Mucosa of gallbladder (tissue), 1 donor: ENCODE data around the gene SDR39U1. TPM values are rescaled to one million over a fixed set of nuclear protein-coding genes. Genes with fewer than 3 reads are reported as not detected.

Experiments used
- DNase-seq: peaks from one replicate; pipeline ENCODE4 v3.0.0-alpha.2; 2020; ENCODE audit warnings: low spot score
- total RNA-seq: library from RNA; stranded (reverse); gene quantifications from one replicate; pipeline ENCODE4 v1.2.1, GENCODE V29; 2021
- donor health status: DM: no; HTN: no; CAD: no.

Gene SDR39U1
- total RNA-seq, 1 donor from 2014 or later: 64.8 TPM

DNA sequence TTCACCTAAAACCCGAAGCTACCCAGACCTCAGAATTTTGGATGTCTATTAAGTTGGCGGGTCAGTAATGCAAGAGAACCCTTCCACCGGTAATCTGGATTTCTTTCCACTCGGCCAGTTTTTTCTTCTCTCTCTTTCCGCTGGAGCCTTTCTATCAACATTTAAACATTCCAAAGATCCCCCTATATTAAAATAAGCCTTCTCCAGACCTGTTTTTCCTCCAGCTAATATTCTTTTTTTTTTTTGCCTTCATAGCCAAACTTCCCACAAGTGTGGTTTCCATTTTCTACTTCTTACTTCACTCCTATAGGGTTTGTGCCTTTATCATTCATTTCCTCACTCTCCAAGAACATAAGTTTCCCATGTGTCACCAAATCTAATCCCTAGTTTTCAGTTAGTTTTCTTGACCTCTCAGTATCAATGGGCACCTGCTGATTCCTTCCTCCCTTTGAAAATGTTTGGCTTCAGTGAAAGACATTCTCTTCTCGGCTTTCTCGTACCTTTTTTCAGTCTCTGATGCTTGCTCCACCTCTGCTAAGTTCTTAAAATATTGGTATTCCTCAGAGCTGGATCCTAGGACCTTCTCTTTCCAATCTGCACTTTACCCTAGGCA lies 583 bp upstream of the SDR39U1 start:
- DNase-seq: no peak

DNA sequence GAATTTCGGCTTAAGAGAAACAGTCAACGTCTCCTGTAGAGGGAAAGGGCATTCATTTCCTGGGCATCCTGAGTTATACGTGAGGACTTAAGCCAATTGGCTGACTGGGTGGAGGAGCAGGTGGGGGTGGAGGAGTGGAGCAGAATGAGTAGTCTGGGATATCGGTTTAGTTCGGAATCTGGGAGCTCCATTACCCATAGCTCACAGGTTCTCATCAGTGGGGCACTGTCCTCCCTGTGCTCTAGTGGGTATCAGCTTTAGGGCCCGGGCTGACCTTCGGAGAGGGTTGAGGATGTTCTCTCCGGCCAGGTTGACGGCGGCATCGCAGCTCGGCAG lies 704 bp downstream of the SDR39U1 start:
- DNase-seq: no peak

DNA sequence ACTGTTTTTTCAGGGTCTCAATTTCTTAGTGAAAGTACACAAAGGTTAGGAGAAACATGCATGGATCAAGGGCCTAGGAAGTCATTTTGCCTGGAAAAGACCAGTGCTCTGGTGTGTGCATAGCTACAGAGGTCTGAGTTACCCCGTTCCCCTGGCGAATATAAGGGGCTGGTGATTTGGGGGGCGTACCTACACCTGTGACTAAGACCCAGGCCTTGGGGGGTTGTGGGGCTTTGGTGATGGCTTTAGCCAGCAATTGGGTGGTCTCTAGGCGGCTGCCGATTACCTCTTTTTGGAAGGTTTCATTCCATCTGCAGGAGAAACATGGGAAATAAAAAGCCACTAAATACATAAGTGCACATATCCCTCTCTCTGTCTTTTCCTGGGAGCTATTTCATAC lies 1.1 kb downstream of the SDR39U1 start:
- no peak for DNase-seq

DNA sequence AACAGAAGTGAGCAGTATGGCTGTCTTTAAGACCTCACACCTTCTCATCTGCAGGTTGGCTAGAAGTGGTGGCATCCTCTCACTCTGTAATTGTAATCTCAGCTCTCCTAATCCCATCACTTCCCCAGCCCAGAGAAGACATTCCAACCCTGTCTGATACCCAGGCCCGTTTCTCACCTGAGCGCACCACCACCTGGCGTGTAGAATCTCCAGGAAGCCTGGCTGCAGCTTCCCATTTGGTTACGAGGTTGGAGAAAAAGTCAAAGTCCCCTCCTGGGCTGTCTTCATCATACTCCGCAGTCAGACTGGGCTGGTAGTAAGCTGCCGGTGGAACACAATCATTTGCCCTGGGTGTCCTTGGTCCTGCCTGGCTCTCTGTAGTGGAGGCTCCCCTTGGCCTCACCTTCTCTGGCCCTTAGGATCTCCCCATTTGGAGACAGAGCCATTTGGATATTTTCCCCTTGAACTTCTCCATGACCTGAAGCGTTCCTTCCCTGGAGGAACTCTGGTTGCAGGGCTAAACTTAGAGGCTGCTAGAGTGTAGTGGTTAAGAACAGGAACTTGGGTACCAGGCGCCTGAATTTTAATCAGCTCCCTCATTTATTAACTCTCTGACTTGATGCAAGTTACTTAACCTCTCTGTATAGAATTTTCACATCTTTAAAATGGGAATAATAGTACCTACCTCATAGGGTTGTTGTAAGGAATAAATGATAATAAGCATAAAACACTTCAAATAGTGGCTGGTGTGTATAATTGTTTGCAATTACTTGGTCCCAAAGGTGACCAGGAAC lies 1.8 kb downstream of the SDR39U1 start:
- DNase-seq: no peak

DNA sequence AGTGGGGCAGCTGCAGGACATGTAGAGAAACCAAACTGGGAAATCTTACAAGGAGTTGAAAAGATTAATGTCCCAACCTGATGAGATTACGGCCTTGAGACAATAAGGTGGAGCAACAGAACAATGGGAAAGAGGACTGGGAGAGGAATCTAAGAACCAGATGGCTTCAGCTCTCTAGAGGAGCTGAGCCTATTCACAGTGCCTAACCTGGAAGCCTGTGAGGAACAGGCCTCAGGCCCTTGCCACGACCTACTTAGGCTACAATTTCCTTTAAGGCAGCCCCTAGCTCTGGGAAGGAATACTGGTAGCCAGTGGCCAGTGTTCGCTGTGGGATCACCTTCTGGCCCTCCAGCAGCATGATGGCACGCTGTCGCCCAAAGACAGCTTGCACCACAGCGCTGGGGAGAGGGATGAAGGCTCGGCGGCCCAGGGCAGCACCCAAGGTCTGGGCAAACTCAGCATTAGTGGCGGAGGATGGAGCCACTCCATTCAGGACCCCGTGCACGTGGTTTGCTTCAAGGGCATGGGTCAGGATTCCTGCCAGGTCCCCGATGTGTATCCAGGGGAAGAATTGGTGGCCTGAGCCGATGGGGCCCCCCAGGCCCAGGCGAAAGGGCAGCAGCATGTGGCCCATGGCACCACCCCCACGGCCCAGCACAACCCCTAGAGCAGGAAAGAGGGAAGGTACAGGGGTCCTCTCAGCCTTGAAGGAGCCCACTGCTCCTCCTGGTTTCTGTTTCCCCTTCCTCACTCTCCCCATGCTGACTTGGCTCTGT lies 2.6 kb downstream of the SDR39U1 start:
- DNase-seq: no peak

DNA sequence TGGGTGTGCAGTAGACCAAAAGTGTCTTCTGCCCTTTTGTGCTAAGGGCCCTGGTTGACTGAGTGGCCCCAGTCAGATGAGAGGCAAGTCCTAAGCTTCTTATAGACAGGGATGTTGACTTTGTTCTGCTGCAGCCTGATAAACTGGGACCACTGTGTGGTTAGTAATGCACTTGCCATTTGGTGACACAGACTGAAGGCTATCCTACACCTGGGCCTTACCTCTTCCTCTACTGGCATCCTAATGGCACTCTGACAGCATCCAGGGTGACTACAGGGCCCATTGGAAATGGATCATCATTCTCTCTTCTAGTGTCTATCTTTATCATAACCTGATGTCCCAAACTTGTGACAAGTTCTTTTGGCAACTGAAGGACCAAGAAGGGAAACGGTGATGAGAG lies 3.3 kb downstream of the SDR39U1 start:
- DNase-seq: no peak

DNA sequence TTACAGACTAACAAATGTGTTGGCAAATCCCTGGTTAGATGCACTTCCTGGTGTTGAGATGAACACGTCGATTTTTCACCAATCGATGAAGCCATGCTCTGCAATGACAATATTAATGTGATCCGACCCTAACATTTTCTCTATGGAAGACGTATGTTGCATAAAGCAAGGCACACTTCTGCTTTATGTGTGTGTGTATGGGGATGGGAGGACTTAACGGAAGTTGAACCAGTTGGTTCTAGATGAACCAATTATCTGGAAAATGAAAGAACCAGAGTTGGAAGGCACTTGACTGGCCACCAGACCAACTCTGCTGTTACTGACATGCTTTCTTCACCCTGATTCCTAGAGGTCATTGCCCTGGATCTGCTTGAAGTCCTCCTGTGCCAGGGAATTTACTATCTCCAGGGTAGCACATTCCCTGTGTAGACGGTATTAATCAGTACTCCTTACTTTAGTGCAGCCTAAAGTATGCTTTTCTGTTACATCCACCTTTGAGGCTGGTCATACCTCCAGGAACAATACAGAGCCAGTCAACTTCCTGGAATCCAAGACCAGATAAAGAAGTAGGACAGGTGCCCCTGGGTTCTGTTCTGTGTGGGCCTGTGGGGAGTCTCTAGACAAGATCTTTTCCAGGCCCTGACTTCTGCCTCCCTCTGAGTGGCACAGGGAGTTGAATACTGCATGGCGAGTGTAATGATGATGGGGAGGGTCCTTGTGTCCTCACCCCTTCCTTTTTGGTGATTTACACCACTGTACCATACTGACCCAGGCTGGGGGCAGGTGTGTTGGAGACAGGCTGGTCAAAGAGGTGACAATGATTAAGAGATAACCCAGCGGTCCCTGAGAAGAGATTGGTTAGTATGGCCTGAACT lies 4.1 kb downstream of the SDR39U1 start:
- no peak for DNase-seq

DNA sequence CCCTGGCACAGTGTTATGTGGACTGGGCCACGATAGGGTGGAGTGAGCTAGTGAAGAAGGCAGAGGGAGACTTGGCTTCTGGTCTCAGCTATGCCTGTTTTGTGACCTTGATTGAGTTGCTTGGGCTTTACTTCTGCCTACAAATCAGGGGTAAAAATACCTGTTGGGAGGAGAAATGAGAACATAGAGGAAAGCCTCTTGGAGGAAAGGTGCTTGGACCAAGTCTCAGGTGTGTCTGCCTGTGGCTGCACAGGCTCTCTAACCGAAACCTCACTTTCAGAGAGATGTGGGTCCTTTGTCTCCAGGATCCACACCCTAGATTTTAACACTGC lies 4.9 kb downstream of the SDR39U1 start:
- no peak for DNase-seq

DNA sequence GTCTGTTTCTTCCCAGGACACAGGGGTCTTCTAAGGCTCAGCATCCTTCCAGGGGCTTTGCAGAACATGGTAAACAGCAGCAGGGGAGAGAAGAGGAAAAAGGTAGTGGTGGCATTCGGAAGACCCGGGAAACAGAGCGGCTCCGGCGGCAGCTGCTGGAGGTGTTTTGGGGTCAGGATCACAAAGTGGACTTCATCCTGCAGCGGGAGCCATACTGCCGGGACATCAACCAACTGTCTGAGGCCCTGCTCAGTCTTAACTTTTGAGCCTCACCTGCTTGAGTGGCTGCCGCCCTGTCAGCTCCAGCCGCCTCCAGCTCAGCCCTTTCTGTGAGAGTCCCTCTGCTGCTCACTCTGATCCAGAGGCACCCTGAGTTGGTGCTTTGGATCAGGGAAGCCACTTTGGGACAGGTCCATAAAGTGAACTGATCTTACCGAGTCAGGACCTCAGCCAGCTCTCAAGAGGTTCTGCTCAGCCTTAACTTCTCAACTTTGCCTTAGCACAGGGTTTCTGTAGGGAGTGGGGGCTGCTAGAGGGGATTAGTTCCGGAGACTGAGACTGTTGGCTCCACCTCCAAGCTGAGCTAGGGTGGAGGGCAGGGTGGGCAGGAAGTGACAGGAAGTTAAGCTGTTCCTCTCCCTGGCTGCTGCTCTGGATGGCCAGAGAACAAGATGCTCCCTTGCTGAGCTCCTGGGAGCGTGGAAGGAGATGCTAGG lies 5.4 kb downstream of the SDR39U1 start:
- no peak for DNase-seq

DNA sequence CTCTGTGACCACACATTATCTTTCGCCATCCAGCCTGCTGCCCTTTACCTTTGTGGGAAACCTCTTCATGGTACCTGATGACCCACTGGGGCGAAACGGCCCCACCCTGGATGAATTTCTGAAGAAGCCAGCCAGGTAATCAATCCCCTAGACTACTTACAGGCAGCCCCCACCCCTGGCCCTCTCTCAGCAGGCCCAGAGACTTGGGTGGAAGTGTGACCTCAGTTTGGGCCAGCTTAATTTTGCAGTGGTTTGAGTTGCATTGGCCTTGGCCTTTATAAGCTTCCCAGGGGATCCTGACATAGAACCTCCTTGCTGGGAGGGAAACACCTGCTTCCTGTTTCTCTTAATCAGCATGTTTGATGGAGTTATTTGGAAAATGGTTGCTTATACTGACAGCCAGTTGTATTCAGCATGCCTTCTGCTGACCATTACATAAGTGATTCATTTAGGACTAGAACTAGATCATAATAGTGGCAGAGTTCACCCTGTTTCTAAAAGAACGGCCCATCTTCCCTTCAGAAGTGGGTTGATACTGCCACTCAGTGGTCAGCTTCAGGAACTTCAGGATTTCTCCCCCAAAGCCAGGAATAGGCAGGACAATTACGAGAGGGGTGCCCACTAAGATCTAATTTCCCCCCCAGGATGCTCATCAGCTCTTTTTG lies 6.1 kb downstream of the SDR39U1 start:
- DNase-seq: no peak

DNA sequence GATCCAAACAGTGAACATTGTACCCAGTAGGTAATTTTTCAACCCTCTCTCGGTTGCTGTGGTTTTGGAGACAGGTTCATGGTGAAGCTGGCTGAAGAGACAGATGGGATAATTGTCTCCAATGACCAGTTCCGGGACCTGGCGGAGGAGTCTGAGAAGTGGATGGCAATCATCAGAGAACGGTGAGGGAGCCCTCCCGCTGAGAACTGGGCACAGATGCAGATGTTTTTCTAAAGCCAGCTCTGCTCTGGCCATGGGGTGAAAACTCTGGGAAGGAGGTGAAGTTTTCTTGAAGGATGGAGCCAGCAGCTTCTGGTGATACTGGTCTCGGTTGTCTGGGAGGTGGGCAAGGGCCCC lies 6.6 kb downstream of the SDR39U1 start:
- no peak for DNase-seq

DNA sequence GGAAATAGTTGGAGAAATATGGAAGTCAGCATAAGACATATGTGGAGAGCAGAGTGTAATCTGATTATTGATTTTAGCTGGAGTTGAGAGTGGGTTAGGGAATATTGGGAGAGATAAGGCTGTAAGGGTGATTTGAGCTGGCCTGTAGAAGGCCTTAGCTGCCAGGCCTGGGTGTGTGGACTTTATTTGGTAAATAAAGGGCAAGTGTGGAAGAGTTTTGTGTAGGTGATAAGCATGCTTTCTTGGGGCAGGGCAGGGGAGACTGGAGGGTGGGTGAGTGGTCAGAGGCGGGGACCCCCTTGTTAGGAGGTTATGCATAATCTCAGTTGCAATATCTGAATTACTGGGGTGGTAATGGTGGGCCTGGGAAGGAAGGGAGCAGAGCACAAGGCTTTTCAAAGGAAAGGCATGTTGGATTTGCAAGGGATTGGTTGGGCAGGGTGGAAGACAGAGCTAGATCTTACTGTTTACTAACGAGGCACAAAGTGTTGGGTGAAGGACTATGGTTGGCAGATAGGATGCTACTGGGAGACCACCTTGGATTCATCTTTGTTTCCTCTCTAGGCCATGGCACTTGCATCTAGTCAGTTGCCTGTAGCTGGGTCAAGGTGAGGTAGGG lies 7.3 kb downstream of the SDR39U1 start:
- DNase-seq: no peak

DNA sequence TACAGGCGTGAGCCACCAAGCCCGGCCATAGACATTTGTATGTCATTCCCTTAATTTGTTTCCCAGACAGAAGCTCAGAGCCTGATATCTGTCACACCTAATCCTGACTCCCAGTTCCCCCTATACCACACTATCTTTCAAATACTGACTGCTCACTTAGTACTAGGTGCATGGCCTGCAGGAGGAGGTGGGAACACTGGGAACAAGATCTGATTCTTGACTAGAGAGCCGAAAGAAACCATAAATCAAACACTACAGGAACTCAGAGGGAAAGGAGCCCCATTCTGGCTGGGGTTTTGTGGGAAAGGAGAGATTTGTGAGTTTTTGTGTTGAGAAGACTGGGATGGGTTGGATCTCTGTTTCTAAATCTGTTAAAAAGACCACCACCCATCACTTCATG lies 7.9 kb downstream of the SDR39U1 start:
- DNase-seq: no peak

DNA sequence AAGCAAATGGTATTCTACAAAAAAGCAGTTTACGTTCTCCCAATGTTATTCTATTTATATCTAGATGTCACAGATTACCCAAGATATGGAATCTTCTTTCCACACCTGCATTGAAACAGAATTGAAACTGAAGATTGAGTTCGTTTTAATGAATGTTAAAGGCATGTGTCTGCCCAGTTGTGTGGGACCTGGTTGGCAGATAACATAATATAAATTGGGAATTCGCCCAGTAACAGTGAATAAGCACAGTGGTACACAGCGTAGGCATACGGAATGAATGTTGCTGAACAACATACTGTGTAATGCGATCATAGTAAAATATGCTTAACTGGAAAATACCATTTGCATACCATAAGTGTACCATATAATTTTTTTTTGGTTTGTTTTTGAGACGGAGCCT lies 8.5 kb downstream of the SDR39U1 start:
- no peak for DNase-seq

DNA sequence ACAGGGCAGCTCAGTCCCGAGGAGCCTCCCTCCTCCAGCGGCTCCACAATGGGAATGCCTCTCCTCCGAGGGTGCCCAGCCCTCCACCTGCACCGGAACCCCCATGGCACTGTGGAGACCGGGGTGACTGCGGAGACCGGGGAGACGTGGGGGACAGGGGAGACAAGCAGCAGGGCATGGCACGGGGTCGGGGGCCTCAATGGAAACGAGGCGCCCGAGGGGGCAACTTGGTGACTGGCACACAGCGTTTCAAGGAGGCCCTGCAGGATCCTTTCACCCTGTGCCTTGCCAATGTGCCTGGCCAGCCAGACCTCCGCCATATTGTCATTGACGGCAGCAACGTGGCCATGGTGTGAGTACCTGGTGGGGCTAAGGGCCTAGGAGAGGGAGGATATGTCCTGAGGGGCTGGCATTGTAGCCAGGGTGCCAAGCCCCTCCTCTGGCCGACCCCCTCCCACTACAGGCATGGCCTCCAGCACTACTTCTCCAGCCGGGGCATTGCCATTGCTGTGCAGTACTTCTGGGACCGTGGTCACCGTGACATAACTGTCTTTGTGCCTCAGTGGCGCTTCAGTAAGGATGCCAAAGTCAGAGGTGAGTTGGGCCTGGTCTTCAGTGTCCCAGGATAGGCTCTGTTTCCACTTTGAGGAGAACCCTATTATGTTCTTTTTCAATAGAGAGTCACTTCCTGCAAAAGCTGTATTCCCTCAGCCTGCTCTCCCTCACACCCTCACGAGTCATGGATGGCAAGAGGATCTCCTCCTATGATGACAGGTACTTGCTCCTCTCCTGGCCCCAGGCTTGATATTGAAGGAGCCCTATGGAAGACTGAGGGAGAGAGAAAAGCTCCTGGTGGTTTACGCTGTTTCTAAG lies 10.1 kb downstream of the SDR39U1 start:
- DNase-seq: peak; percentile 9

DNA sequence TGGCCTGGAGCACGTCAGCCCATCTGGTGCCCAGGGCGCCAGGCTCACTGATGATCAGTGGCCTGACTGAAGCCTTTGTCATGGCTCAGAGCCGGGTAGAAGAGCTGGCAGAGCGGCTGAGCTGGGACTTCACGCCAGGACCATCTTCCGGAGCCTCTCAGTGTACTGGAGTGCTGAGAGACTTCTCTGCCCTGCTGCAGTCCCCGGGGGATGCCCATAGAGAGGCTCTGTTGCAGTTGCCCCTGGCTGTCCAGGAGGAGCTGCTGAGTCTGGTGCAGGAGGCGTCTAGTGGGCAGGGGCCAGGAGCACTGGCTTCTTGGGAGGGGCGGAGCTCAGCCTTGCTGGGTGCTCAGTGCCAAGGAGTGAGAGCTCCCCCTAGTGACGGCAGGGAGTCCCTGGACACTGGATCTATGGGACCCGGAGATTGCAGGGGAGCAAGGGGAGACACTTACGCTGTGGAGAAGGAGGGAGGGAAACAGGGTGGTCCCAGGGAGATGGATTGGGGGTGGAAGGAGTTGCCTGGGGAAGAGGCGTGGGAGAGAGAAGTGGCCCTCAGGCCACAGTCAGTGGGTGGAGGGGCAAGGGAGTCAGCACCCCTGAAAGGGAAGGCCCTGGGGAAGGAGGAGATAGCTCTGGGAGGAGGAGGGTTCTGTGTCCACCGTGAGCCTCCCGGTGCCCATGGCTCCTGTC lies 10.9 kb downstream of the SDR39U1 start:
- peak; percentile 92 for DNase-seq

DNA sequence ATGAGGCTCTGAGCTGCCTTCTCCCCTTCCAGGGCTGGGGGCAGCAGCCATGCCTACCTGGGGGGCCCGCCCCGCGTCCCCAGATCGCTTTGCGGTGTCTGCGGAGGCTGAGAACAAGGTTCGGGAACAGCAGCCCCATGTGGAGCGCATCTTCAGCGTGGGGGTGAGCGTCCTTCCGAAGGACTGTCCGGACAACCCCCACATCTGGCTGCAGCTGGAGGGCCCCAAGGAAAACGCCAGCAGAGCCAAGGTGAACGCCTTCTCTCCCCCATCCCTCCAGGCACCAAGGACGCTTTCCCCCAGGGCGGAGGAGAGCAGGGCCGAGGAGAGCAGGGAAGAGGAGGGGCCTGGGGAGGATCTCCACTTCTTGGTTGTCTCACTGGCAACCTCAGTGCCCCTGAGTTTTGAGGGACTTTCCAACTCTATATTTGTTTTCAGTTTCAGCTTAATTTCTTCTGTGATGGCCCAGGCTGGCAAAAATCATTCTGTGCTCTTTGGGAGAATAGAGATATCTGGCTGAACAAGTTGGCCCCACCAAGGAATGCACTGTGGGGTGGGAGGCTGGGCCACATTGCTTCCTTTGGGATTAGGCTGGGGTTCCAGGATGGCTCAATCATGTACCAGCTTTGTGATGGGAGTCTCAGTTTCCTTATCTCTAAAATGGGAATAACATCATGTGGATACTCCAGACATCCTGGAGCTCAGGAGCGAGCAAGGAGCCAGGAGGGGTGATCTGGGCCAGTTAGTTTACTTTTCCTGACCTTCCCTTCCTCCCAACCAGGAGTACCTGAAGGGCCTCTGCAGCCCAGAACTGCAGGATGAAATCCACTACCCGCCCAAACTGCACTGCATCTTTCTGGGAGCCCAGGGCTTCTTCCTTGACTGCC lies 11.7 kb downstream of the SDR39U1 start:
- DNase-seq: peak; percentile 37

DNA sequence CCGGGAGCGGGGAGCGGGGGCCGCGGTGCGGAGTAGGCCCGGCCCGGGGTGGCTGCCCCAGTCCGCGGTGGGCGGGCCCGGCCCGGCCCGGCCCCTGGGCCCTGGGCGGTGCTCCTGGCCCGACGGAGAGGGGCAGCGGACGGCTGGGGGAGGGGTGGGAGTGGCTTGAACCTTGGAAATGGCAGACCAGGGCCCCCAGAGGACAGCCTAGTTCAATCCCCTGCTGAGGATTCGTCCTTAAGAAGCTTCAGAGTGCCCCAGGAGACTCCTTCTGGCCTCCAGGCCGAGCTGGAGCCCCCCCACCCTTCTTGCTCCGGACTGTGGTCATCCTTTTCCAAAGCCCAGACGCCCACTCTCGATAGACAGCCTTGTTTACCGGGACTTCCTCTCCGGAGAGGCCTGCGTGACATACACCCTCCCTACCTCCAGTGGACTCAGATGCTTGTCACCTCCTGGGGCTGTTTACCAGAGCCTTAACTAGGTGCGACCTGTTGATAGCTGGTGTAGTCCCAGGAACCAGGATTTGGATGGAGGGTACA lies 12.4 kb downstream of the SDR39U1 start:
- DNase-seq: peak; percentile 72
